Epithelial cell of proximal tubule (primary cell): ENCODE measurements around the gene TFB1M. TPM values are rescaled to one million over a fixed set of nuclear protein-coding genes. Genes with fewer than 3 reads are reported as not detected.

Experiments
- DNase-seq: peaks from one replicate; pipeline ENCODE4 v3.0.0-alpha.2; 2011; ENCODE audit warnings: low read depth
- H3K4me3 ChIP-seq: 2 replicates; pipeline ENCODE4 v1.5.1; 2011; ENCODE audit warnings: low read depth, mild to moderate bottlenecking, low read length
- total RNA-seq: library from RNA; depleted of rRNA; stranded (reverse); fragments of >200 nt; gene quantifications from 2 replicates; pipeline ENCODE4 v1.2.3, GENCODE V29; 2015
- TF ChIP-seq, protein P1 (sequence below): conservative IDR thresholded peaks from 2 replicates; pipeline ENCODE4 v1.5.1; 2012; ENCODE audit warnings: low read depth, mild to moderate bottlenecking, low read length

Gene TFB1M
- total RNA-seq, 1 donor from 2014 or later, result 19.3 TPM

DNA sequence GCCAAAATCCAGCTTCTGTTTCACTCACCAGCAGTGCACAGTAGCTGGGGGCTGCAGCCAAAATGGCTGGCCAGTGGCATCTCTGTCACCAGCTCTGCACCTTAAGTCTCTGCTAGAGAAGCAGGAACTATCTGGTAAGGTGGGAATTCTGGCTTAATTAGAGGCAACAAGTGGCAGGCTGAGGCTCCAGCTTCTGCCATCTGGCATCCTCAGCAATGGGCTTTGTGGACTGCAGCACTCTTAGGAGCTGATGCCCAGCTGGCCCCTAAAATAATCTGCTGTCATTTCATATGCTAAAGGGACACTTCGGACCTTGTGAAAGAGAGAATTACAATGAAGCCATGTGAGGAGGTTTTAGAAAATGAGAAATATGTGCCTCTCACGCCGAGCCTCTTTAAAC is 55.1 kb downstream of the TFB1M start:
- TF ChIP-seq, protein P1, sequence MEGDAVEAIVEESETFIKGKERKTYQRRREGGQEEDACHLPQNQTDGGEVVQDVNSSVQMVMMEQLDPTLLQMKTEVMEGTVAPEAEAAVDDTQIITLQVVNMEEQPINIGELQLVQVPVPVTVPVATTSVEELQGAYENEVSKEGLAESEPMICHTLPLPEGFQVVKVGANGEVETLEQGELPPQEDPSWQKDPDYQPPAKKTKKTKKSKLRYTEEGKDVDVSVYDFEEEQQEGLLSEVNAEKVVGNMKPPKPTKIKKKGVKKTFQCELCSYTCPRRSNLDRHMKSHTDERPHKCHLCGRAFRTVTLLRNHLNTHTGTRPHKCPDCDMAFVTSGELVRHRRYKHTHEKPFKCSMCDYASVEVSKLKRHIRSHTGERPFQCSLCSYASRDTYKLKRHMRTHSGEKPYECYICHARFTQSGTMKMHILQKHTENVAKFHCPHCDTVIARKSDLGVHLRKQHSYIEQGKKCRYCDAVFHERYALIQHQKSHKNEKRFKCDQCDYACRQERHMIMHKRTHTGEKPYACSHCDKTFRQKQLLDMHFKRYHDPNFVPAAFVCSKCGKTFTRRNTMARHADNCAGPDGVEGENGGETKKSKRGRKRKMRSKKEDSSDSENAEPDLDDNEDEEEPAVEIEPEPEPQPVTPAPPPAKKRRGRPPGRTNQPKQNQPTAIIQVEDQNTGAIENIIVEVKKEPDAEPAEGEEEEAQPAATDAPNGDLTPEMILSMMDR, result no peak
- H3K4me3 ChIP-seq, result no peak overlapping the region
- no peak for DNase-seq

DNA sequence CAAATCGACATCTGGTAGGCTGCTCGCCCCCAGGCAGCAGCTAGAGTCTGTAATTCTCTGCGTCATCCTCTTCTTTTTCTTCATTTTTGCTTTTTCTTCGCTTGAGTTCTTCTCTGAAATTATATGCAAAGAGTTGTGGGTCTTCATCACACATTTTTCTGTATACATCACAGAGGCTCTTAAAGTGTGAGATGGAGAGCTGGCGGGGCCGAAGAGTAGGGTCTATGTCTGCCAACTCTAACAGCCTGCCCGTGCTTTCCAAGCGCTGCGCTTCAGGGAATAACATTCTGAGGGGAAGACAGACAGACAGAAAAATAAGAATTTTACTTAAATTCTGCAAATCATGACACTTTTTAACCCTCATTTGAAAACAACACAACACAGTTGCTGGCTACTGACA is 56.5 kb downstream of the TFB1M start:
- DNase-seq, result no peak
- no peak overlapping the region for H3K4me3 ChIP-seq
- TF ChIP-seq, protein P1, result no peak

DNA sequence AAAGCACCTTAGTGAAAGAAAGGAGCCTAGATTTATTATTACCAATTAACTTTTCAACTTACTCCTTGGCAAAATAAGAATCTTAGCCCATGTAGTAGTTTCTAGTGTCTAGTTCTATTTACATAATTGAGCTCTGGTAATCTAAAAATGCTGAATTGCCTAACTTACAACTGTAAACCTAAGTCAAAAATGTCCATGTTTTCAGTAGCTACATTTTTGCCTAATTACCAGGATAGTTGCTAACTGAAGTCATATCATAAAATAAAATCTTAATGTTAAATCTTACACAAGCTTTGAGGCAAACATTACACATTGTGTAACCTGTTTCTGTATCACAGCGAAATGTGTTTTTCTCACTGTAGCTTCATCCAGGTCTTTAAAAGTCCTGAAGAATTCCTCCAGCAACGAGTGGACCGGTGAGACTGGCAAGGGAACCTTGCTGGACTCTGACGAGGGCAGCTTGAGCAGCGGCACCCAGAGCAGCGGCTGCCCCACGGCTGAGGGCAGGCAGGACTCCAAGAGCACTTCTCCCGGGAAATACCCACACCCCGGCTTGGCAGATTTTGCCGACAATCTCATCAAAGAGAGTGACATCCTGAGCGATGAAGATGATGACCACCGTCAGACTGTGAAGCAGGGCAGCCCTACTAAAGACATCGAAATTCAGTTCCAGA is 58.0 kb downstream of the TFB1M start:
- DNase-seq, result no peak
- TF ChIP-seq, protein P1, result no peak
- H3K4me3 ChIP-seq, result no peak overlapping the region

DNA sequence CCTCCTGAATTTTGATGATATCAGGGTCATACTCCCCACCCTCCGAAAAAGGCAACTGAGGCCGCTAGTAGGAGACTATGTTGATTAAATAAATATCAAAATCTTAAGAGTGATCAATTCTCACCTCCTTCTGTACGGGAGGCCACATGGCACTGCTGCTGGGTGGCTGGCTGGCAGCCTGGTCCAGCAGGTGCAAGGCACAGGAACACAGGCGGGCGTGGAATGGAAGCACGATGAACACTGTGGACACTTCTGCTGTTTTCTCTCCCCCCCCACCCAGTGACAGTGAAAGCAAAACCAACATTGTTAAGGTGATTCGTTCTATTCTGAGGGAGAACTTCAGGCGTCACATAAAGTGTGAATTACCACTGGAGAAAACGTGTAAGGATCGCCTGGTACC is 60.1 kb downstream of the TFB1M start:
- no peak overlapping the region for H3K4me3 ChIP-seq
- TF ChIP-seq, protein P1, result no peak
- DNase-seq, result no peak

DNA sequence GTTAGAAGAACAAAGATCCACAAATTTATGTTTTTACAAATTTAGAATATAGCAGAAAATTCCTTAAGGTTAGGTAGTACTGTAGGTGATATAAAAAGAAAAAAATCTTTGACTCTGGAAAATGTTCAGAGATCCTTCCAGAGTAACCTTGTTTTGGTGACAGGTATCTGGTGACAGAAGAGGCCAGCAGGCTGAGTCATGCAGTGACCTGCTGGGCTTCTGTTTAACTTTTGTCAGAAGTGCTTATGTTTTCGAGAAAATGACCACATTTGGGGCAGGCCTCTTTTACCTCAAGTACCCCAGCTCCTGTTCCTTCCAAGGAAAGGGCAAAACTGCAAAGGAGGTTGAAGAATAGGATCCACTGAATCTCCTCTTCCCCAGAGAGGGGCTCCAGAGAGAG is 60.9 kb downstream of the TFB1M start:
- TF ChIP-seq, protein P1, result no peak
- no peak for DNase-seq
- no peak overlapping the region for H3K4me3 ChIP-seq

DNA sequence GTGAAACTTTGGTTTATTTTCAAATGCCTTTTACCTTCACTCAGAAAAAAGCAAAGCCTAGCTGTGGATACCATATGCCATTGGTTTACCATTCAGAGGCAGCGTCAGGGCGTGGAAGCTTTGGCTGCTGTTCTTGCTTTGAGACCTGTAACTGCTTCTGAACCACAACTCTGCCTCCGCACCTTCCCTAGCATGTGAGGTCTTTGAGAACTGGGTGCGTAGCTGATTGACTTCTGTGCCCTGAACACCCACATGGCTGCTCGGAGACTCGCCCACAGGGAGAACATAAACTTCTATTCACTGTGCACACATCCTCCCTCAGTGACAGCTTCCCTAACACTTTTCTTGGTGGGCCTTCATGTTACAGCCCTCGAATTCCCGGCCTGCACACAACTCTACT is 61.7 kb downstream of the TFB1M start:
- DNase-seq, result no peak
- TF ChIP-seq, protein P1, result no peak
- H3K4me3 ChIP-seq, result no peak overlapping the region

DNA sequence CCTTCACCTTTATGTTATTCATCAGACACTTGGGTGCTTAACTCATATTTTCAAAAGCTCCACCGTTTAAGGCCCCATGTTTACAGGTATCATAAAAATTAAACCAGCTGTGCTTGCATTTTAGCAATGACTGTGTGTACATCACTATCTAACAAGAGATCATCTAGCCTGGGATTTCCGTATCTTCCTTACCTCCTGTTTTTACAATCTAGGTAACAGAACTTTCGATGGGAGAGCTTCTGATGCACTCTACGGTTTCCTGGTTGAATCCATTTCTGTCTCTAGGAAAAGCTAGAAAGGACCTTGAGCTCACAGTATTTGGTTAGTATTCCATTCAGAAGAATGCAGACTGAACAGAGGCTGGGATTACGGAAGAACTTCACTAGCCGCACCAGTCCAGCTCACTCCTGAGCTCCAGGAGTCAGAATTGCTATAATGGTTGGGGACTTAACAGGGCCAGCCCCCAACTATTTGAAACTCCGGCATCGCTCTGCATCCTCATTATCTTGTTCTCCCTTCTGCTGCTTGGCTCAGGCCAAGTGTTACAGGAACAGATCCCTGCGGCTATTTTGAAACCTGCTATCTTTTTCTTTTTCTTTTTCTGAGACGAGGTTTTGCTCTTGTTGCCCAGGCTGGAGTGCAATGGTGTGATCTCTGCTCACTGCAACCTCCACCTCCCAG is 63.4 kb downstream of the TFB1M start:
- DNase-seq, result no peak
- TF ChIP-seq, protein P1, result no peak
- H3K4me3 ChIP-seq, result no peak overlapping the region
